Endodermal cell (in vitro differentiated cells): ENCODE measurements around the gene GTF2H3. TPM values are rescaled to one million over a fixed set of nuclear protein-coding genes. Genes with fewer than 3 reads are reported as not detected.

Experiments used
- DNase-seq: peaks from one replicate; pipeline ENCODE4 v3.0.0-alpha.2; 2017
- H3K27ac ChIP-seq: 2 replicates; pipeline ENCODE4 v1.5.1; 2013; ENCODE audit warnings: mild to moderate bottlenecking, low read depth, low read length, moderate library complexity
- H3K27me3 ChIP-seq: 2 replicates; pipeline ENCODE4 v1.6.1; 2013; ENCODE audit warnings: mild to moderate bottlenecking, low read length, moderate library complexity; ENCODE audit not compliant: insufficient read depth, control insufficient read depth, poor library complexity, severe bottlenecking
- H3K36me3 ChIP-seq: 2 replicates; pipeline ENCODE4 v1.7.0; 2013; ENCODE audit warnings: mild to moderate bottlenecking, low read length, moderate library complexity; ENCODE audit not compliant: control insufficient read depth, insufficient read depth
- H3K4me1 ChIP-seq: one replicate; pipeline ENCODE4 v1.7.0; 2013; ENCODE audit warnings: low read length; ENCODE audit not compliant: control insufficient read depth, insufficient read depth
- H3K4me3 ChIP-seq: 2 replicates; pipeline ENCODE4 v1.5.1; 2013; ENCODE audit warnings: mild to moderate bottlenecking, low read length, moderate library complexity
- H3K9ac ChIP-seq: 2 replicates; pipeline ENCODE4 v1.6.1; 2013; ENCODE audit warnings: mild to moderate bottlenecking, low read length, moderate library complexity; ENCODE audit not compliant: poor library complexity, severe bottlenecking; ENCODE audit errors: extremely low read depth
- H3K9me3 ChIP-seq: 2 replicates; pipeline ENCODE4 v1.6.1; 2013; ENCODE audit warnings: mild to moderate bottlenecking, low read length, moderate library complexity; ENCODE audit not compliant: control insufficient read depth
- H3K27ac Mint-ChIP-seq: 2 replicates; pipeline ENCODE4 v1.8.0; 2020; ENCODE audit warnings: mixed read lengths
- H3K27me3 Mint-ChIP-seq: 2 replicates; pipeline ENCODE4 v1.8.0; 2021; ENCODE audit warnings: mild to moderate bottlenecking, mixed read lengths; ENCODE audit not compliant: insufficient read depth
- H3K36me3 Mint-ChIP-seq: 2 replicates; pipeline ENCODE4 v1.8.0; 2020; ENCODE audit warnings: low read depth, mixed read lengths
- H3K4me1 Mint-ChIP-seq: 2 replicates; pipeline ENCODE4 v1.8.0; 2020; ENCODE audit warnings: mixed read lengths
- H3K4me3 Mint-ChIP-seq: 2 replicates; pipeline ENCODE4 v1.8.0; 2020; ENCODE audit warnings: mild to moderate bottlenecking, moderate library complexity, mixed read lengths
- H3K9me3 Mint-ChIP-seq: 2 replicates; pipeline ENCODE4 v1.8.0; 2020; ENCODE audit warnings: mild to moderate bottlenecking, mixed read lengths
- CTCF ChIP-seq: fragments of 200-600 bp; sonication (generic); conservative IDR thresholded peaks from 2 replicates; pipeline ENCODE4 v1.5.0; 2021; ENCODE audit warnings: antibody characterized with exemption, mild to moderate bottlenecking
- WGBS, 2 experiments: methylation state at CpG; one replicate each; pipeline versions ENCODE4 v1.1.5 to v1.1.7; 2013; ENCODE audit warnings: missing lambda C conversion rate in 2 of 2, mixed read lengths in 1 of 2; ENCODE audit not compliant: insufficient coverage in 1 of 2, insufficient read length in 1 of 2; 5-methylcytosine and 5-hydroxymethylcytosine counted together
- total RNA-seq, 2 donors: library from RNA; stranded (reverse); fragmentation: NEBNext Ultra II Directional in 1 of 2; extraction: Animal tissue kit (Norgen Biotek cat#: 25700) in 1 of 2; gene quantifications; 2 replicates in 1 of 2; 3 replicates in 1 of 2; pipeline ENCODE4 v1.2.1, GENCODE V29; 2021

GTF2H3 gene
- total RNA-seq, 2 donors from 2014 or later: 39.4 to 42.5 TPM

- no peaks in the 10 kb centered on the region for H3K27me3 ChIP-seq
- no peaks in the 10 kb centered on the region for H3K4me1 ChIP-seq
- H3K9ac ChIP-seq: no peak overlapping the region
- Mint-ChIP-seq H3K27ac (peak overlapping the region; percentile 48), H3K9me3 (no peaks in the 10 kb centered on the region), H3K4me3 (no peak overlapping the region), H3K36me3 (peaks cover 69% of the 10 kb centered on the region), H3K4me1 (peaks cover 4% of the 10 kb centered on the region), H3K27me3 (no peaks in the 10 kb centered on the region)
- DNase-seq: no peak
- H3K27ac ChIP-seq: no peak overlapping the region
- no peak overlapping the region for H3K4me3 ChIP-seq
- 94 to 98% methylated on average over 2 to 4 of the region's 4 CpGs for WGBS, 2 experiments
- H3K36me3 ChIP-seq: peaks cover 78% of the 10 kb centered on the region
- no peaks in the 10 kb centered on the region for H3K9me3 ChIP-seq
- no peak for TF ChIP-seq CTCF
Observed at GRCh38 chr12:123607756-123608155, 25.9 kb upstream of the GTF2H3 start.

DNA sequence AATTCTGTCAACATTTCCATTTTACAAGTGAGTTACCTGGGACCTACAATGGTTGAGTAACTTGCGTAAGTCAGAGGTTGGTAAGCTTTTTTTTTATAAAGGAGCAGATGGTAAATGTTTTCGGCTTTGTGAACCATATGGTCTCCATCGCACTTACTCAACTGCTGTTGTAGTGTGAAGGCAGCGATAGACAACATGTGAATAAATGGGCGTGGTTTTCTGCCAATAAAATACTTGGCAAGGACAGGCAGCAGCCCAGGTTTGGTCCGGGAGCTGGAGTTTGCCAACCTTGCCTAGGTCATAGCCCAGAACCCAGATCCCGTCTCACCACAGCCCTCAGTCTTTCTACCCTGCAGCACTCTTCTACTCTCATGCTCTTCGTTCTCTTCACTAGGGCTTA is 25.4 kb upstream of the GTF2H3 start:
- no peaks in the 10 kb centered on the region for H3K27me3 ChIP-seq
- H3K9me3 ChIP-seq: no peaks in the 10 kb centered on the region
- Mint-ChIP-seq H3K4me1 (no peaks in the 10 kb centered on the region), H3K4me3 (no peak overlapping the region), H3K27me3 (no peaks in the 10 kb centered on the region), H3K9me3 (no peaks in the 10 kb centered on the region), H3K36me3 (peaks cover 70% of the 10 kb centered on the region), H3K27ac (no peak overlapping the region)
- TF ChIP-seq CTCF: no peak
- no peak overlapping the region for H3K4me3 ChIP-seq
- no peaks in the 10 kb centered on the region for H3K4me1 ChIP-seq
- H3K9ac ChIP-seq: no peak overlapping the region
- DNase-seq: no peak
- no peak overlapping the region for H3K27ac ChIP-seq
- H3K36me3 ChIP-seq: peaks cover 83% of the 10 kb centered on the region
- WGBS, 2 experiments: 94 to 98% methylated on average over 5 to 8 of the region's 8 CpGs

DNA sequence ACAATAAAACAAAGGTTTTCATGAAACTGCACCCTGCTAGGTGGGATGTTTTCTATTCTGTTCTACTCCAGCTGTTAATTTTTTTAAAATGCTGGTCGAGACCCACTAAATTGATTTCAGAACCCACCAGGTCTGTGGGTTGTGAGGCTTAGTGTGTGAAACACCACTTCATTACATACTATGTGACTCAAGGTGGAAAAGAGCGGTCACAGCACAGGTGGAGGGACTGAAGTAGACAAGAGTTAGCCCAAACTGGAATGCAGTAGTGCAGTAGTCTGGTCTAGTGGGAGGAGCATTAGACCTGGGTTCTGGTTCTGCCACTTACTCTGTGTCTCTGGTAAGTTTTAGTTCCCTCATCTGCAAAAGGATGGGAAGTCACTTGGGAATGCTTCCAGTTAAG is 19.5 kb upstream of the GTF2H3 start:
- no peak for TF ChIP-seq CTCF

More for the DNA sequence above, 19.5 kb upstream of the GTF2H3 start:
- Histone ChIP-seq H3K4me3 (no peak overlapping the region), H3K27me3 (no peaks in the 10 kb centered on the region), H3K4me1 (no peaks in the 10 kb centered on the region), H3K36me3 (peaks cover 90% of the 10 kb centered on the region), H3K9me3 (no peaks in the 10 kb centered on the region), H3K9ac (no peak overlapping the region), H3K27ac (no peak overlapping the region)
- WGBS, 2 experiments: 100% methylated on average over 2 of the region's 2 CpGs; no CpG with 5 or more reads in 1 of the 2 experiments
- Mint-ChIP-seq H3K27ac (no peak overlapping the region), H3K4me1 (no peaks in the 10 kb centered on the region), H3K9me3 (no peaks in the 10 kb centered on the region), H3K4me3 (no peak overlapping the region), H3K27me3 (no peaks in the 10 kb centered on the region), H3K36me3 (peaks cover 86% of the 10 kb centered on the region)
- no peak for DNase-seq
